Fibroblast of skin of scalp (primary cell): ENCODE results near the gene CHID1.
A peak's percentile ranks its signal among the peaks of the same experiment; 100 is the strongest.

Experiments
- DNase-seq: peaks from one replicate; pipeline ENCODE4 v3.0.0-alpha.2; 2013

Gene CHID1

DNA sequence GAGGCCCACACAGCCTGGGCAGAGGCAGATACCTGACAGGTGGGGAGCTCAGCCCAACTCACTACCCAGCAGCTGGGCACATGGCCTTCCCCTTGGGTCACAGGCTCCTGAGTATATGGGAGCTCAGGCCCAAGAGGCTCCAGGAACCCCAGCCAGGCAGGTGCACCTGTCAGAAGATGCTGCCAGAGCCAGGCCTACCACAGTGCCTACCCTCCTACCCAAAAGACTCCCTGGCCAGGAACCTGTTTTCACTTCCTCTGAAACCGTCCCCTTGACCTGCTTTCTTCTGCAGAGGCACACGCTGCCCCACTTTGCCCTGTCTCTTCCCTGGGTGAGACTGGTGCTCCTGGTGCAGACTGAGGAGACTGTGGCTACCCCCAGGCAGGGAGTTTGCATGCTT lies 2.9 kb downstream of the CHID1 start:
- no peak for DNase-seq

DNA sequence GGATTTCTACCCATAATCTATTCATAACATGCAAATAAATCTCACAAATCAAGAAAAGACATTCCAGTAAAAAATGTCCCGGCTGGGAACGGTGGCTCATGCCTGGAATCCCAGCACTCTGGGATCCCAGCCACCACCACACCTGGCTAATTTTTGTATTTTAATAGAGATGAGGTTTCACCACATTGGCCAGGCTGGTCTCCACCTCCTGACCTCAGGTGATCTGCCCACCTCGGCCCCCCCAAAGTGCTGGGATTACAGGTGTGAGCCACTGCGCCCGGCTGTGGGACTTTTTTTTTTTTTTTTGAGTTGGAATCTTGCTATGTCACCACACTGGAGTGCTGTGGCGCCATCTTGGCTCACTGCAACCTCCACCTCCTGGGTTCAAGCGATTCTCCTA lies 4.7 kb downstream of the CHID1 start:
- no peak for DNase-seq

- no peak for DNase-seq
Observed at GRCh38 chr11:904380-904779, 6.2 kb downstream of the CHID1 start.

GRCh38 chr11:901452-902061 lies 9.1 kb downstream of the CHID1 start:
- no peak for DNase-seq

DNA sequence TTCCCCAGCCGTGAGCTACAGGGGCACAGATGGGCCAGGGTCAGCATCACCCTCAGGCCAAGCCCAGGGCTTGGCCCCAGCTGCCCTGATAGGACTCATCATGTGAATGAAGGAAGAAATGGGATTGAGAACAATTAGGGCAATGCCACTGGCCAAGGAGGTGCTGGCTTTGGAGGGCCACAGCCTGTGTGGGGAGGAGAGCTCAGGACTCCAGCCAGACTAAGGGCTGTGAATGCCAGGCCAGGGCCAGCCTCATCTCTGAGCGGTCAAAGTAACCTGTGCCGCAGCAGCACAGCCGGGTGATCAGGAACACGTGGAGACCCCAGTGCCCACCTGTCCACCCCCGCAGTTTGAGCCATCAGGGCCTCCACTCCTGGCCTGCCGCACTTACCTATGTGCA lies 10.1 kb downstream of the CHID1 start:
- no peak for DNase-seq

DNA sequence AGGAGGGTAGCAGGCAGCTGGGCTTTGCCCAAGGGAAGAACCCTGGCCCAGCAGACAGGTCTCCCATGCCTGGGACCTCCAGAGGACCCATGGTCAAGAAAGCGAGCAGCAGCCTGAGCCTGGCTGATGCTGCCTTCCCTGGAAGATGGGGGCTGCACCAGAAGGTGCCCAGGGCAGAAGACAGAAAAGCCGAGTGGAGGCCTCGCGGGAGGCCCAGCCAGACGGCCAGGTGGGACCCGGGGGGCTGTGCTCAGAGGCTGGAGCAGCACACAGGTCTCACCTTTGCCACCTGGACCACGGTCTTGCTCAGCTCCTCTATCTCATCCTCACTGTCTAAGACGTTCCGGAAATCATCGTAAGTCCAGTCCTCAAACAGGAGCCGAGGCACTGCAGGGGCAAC lies 10.9 kb downstream of the CHID1 start:
- DNase-seq, result no peak

DNA sequence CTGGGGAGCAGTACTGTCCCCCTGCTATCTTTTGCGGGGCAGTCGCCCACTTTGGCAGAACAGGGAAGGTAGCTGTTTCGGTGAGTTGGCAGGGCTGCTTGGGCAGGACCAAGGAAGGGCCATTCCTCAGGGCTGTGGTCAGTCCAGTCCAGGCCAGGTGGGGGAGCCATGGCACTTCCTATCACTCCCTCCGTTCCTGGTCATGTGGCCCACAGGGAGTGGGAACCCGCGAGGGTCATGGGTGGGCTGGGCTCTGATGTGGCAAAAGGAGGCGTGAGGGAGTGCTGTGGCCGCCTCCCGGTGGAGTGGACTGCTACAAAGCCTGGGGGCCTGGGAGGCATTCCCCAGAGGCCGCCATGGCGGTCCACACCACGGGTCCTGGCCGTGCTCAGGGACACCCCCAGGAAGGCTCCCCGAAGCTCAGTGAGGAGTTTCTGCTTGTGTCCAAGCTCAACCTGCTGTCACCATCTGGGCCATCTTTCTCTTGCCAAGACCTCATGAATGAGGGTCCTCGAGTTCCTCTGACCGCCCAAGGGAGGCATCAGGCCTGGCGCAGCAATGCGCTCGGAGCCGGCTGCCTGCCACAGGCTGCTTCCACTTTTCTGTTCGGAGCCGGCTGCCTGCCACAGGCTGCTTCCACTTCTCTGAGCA lies 11.9 kb downstream of the CHID1 start:
- no peak for DNase-seq

DNA sequence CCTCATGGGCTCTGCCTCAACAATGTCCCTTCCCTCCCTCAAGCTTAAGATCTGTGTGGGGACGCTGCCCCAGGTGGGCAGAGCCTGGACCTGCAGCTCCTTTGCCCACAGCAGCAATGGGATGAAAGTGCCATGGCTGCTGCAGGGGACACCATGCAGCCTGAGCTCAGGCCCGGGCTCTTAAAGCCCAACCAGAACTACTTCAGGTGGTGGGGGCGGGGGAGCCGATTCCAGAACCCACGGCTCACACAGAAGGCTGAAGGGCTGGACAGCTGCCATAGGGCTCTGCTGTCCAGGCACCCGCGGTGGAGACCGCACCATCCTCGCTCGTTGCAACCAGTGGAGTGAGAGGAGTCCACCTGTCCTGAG lies 12.5 kb downstream of the CHID1 start:
- peak; percentile 17 for DNase-seq

GRCh38 chr11:897253-898142 lies 13.1 kb downstream of the CHID1 start:
- DNase-seq, result no peak

- DNase-seq, result no peak
Observed at GRCh38 chr11:895331-896110, 15.1 kb downstream of the CHID1 start.

DNA sequence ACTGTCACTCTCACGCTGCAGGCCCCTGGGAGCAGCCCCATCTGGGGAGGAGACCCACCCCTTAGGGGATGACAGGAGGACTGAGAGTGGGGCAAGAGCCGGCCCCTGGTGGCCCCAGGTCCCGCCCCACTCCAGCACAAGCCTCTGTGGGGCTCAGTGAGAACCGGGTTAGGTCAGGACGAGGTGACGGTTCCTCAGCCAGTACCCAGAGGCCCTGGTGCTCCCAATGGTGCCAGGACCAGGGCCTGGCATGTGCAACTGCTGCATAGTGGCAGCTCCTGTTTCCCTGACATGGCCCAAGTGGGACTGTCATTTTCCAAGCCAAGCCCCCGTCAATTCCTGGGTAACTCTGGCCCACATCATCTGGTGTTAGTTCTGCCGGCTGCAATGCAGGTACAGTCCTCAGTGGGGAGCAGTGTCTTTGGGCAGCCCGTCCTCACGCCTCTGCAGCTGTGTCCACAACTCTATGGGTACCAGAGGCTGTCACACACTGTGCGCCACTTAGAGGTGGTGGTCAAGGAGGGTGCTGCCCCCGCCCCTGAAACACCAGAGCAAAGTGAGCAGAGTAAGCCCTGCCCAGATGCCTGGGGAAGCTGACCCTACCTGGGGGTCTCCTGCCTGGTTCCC lies 15.9 kb downstream of the CHID1 start:
- no peak for DNase-seq

DNA sequence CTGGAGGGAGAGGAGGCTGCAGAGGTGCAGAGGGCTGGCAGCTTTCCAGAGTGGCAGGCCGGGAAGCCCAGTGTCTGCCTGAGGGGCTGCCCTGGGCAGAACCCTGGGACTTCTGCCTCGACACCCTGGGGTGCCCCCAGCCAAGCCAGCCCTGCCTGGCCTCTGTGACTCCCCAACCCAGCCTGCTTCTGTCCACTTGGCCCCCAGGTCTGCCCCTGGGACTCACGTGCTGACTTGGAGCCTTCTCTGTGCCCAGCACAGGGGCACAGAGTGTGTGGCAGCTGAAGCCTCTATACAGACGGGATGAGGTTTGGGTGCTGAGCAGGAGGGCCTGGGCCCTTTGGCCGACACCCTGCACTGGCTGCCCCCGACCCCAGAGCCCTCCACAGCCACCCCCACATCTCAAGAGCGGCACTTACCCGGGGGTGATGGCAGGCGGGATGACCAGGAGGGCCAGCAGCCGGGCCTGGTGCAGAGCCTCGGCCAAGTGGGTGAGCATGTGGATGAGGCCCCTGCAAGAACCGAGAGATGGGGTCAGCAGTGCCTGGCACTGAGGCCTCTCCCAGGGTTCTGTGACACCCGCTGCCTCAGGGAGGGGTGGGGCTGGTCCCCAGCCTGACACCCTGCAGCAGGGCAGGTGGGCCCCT lies 17.5 kb downstream of the CHID1 start:
- DNase-seq, result no peak

DNA sequence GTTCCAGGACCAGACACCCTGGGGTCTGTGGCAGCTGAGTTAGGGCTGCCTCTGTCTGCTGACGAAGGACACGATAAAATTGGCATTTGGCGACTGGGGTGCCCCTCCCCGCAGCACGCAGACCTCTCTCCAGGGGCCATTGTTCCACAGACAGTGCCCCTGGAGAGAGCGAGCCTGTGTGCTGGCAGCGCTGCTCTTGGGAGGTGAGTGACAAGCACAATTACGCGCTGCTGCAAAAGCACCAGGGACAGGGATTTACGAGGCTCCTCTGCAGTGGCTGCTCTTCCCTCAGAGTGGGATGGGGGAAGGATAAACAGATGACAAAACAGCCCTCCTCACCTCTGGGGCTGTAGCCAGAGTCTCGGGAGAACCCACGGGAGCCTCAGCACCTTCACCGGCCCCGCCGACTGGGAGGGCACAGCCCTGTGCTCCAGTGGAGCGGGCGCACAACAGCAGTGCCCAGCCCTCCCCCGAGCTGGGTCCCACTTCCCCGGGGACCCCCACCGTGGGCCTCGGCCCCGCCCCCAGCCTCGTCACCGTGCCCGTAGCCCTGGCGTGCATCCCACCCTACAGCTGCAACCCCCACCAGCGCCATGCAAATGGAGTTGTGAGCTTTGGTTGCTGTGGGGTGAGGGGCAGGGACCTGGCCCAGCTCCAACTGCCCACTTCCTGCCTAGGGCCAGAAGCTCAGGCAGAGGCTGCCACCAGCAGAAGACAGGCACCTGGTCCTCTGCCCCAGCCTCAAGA lies 19.6 kb downstream of the CHID1 start:
- DNase-seq, result no peak

DNA sequence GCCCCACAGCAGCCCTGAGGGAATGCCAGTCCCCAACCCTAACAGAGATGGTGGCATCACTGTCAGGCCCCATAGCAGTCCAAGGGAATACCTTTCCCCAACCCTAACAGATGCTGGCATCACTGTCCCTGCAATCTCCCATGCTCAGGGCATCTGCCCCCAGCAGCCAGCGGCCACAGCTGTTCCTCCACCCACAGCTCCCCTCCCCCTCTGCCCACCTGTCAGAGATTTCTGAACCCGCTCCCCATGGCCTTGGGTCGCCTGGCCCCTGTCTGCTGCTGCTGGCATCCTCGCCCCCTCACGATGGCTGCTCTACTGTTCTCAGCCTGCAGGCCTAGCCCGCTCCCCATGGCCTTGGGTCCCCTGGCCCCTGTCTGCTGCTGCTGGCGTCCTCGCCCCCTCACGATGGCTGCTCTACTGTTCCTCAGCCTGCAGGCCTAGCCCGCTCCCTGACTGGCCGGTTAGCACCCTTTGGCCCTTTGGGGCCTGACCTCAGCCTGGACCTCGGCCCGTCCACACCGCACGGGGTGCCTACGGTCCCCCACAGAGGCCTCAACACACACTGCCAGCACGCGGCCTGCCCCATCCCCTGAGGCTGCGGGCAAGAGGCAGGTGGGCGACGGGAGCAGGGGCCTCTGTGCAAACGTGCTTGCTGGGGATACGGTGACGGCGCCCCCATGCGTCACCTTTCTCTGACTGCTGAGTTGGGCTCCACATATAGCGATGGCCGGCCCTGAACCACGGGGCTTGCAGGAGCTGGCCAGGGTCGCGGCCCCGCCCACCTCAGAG lies 20.7 kb downstream of the CHID1 start:
- DNase-seq, result no peak

DNA sequence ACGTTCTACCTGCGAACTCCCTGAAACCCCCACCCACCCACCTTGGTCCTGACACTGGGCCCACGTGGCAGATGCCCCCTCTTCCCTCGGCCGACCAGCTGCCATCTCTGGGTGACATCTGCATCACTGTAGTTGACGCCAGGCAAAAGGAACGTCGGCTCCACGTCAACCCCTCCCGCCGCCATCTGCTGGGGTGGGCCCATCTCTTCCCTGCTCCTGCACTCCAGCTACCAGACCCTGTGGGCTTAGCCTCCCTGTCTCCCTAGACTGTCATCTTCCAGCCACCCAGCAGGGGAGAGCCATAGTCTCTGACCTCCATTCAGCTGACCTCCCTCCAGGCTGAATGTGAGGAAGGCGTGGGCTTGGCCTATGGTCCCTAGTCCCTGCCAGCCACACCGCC lies 21.4 kb downstream of the CHID1 start:
- no peak for DNase-seq

DNA sequence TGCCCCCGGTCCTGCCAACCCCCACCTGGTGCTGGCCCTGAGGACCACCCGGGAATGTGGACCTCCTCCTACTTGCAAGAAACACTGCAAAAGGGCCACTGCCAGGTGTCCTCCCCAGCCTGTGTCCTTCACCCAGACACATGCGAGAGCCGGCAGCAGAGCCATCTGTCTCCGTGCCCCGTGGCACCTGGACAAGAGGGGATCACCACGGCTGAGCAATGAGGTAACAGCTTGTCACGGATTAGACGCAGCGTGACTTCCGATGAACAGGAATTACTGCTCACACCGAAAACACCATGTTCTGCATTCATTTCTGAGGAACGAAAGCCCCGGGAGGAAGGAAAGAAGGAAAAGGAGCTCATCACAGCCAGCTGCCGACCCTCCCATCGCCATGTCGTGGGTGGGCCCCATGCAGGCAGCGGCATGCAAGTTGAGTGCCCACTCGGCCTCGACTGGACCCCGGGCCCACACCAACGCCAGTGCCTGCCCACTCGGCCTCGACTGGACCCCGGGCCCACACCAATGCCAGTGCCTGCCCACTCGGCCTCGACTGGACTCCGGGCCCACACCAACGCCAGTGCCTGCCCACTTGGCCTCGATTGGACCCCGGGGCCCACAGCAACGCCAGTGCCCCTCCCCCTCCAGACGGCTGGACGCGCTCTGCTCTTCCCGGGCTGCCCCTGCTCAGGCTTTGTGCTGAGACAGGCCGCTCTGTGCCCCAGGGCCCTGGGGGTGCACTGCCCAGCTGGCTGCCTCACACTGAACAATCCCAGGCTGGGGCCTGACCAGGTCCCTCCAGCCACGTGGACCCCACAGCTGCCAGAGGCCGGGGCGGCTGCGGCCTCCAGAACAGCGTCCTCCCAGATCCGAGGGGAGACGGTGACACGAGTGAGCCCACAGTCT lies 22.0 kb downstream of the CHID1 start:
- DNase-seq, result no peak

GRCh38 chr11:887589-887988 lies 23.0 kb downstream of the CHID1 start:
- no peak for DNase-seq

DNA sequence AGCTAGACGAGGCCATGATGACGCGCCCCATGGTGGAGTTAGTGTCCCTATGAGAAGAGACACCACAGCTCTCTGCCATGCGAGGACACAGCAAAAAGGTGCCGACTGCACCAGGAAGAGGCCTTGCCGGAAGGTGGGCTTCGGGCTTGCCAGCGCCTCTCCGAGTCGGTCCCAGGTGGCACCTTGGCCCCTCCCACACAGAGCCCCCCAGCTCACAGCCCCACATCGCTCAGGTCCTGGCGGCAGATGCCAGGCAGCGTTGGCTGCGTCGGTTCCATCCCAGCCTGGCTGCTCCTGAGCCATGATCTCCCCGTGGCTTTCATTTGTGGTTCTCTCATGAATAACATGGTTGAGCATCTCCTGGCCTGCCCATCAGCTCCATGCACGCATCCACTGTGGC lies 24.0 kb downstream of the CHID1 start:
- no peak for DNase-seq

DNA sequence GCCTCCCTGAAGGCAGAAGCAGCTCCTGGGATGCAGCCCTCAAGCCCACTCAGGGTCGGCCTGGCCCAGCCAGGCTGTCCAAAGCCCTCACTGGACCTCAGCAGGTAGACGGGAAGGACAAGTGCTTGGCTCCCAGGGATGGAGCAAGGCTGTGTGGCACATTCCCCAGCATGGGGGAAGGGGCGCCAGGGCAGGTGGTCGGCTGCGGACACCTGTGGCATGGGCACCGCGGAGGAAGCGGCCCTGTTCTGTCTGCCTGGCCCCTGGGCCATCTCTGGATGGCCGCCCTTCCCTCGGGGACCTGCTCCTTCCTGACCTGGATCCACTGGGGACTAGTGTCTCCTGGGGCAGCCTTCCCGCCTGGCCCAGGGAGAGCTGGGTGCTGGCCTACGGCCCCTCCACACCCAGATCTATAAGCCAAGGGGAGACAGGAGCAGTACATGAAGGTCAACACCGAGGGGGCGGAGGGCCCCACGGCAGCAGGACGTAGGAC lies 26.0 kb downstream of the CHID1 start:
- no peak for DNase-seq
